ENCODE data around the gene NAALADL2. TPM values are rescaled to one million over a fixed set of nuclear protein-coding genes. Genes with fewer than 3 reads are reported as not detected.

NAALADL2 gene
- total RNA-seq, 1 donor from 2014 or later = 34.2 TPM

DNA sequence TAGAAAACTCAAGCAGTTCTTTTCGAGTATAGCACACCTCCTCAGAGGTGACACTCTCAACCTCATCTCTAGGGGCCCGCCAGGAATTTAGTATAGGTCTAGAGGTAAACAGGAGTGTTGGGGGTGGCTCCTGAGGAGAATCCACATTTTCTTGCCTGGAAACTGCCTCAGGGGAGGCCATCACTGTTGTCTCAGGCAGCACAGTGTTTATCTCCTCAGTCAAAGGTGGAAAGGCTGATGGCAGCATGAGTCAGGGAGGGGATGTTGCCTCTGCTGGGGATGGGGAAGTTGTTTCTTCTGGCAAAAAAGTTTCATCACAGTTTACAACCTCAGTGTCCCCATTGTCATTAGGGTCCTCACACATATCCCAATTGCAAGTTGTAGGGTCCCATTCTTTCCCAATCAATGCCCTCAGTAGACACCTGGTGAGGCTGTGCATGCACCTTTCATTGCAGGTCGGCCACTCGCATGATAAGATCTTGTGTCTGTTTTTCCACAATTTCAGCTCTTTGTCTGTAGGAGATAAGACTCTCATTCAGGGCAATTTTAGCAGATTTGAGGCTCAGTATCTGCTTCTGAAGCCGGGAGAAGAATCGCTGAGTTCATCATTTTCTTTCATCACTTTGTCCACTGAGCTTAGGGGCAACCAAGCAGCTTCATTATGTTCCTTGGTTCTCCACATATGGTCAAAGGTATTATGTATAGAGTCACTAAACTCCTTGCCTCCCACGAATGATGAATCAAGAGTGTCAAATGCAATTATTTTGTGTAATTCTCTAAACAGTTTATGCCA is 25.8 kb downstream of the NAALADL2 start:
- DNase-seq (ENCODE audit: low spot score) = no peak

DNA sequence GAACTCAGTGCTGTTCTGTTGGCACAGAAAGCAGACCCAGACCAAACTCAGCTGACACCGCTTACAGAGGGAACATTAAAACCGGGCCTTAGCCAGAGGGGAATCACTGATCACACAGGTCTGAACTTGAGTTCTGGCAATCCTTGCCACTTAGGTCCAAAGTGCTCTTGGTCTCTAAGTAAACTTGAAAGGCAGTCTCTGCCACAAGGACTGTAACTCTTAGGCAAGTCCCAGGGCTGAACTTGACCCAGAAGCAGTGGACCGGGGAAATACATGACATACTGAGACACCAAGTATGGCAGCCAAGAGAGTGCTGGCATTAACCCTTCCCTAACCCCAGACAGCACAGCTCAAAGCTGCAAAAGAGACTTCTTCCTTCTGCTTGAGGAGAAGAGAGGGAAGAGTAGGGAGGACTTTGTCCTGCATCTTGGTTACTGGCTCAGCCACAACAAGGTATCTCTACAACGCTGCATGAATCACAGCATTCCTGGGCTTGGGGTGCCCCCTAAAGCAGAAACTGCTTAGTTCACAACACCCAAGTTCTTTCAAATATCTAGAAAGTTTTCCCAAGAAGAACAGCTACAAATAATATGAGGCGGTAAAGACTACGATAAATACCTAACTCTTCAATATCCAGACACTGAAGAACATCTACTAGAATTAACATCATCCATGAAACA is 32.5 kb downstream of the NAALADL2 start:
- no peak for DNase-seq (ENCODE audit: low spot score)

DNA sequence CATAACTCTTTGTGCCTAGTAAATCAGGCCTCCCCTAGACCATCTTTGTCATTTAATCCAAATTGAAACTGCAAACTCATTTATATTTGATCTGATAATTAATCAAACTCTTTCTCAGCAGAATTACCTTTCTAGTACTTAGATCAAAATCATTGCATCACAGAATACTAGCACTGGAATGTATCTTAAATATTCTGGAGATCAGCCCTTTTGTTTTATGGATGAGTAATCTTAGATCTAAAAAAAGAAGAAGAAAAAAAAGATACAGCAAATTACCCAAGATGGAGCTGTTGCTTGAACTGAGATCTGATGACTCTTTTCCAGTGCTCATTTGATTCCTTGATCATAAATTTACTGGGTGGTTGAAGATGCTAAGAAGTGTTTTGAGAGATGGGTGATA is 47.9 kb downstream of the NAALADL2 start:
- DNase-seq (ENCODE audit: low spot score) = no peak

DNA sequence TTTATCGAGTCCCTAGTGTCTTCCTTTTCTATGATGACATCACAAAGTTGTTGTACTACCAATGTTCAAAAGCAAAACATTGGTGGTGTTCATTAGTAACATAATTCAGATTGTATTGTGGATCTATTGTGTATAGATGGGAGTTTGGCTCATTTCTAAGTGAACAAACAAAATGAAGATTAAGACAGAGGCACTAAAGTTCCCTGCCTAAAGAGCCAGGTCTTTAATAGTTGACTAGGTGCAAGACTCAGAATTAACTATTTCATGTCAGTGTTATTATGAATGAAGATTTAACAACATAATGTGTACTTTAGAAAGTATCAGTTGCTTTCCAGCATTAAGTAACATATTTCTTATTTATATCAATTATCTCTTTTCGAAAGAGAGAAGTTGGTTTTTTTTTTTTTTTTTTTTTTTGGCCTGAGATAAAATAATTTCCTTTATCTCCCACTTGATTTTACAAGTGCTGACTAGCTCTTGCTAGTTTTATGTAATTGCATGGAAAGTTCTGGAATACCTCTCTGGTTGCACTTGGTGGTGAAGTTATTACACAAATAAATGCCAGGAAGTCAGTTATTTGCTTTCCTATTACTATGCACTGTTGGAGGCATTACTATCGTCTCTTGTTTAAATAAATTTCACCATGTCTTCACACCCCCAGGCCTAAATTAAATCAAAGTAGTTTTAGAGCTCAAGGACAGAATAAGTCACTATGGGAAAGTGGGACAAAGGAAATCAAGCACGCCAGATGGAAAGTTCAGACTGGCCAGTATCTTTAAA is 48.7 kb downstream of the NAALADL2 start:
- DNase-seq (ENCODE audit: low spot score) = no peak

DNA sequence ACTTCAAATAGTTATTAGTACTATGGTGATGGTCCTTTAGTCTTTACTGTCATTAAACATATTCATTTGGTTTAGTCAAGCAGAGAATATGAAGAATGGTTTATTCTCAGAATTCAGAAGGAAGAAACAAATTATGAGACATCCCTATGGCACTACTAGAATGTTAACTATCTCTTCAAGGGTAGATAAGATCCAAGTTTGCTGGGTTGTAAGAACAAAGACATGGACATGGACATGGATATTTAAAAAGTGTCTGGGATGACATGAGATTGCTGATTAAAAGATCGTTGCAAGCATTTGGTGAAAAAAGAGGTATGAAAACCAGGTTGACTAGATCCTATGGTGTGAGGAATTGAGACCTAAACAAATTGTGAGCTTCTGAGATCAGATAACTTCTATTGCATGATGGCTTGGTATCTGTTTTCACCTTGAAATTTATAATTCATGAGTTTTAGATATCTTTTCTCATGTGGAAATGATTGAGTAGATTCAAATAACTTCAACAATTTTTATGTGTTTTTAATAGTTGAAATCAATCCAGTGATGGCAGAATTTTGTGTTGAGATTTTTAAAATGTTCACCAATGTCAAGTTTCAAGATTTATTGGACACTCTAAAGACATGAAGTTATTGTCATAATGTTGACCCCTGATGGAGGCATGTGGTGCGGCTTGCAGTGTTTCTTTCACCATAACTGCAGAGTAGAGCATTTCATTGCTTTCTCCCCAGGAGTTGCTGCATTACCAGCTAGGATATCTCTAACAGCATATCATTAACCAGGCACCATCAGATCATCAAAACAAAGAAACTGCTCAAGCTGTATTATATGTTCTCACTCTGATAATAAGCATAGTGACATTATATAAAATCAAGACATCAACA is 72.6 kb downstream of the NAALADL2 start:
- DNase-seq (ENCODE audit: low spot score) = no peak

DNA sequence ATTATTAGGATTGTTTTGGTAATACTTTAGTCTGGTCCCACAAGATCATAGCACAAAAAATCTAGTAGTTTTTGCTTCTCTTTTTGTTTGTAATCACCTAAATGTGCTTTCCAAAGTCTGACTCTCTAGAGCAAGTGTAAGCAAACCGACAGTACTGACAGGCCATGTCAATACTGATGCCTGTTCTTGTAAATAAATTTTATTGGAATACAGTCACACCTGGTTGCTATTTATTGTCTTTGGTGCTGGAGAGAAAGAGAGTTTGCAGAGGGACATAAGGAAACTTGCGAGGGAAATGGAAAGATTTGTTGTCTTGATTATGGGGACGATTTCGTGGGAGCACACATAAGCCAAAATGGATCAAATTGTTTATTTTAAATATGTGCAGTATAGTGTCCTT is 77.5 kb downstream of the NAALADL2 start:
- DNase-seq (ENCODE audit: low spot score) = no peak

DNA sequence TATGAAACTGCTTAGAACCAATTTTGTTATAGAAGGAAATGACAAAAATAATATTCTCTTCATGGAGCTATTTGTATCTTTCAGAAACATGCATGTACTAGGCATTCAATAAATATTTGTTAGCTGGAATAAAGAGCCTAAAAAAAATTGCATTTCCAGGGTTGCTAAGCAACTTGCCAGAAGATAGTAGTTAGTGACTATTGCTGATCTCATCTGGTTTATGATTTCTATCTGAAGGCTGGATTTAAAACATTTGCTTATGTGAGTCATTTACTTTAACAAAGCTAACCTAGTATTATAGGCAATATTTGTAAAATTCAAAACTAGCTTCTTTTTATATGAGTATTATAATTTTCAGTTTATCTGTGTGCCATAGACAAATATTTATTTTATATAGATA is 78.3 kb downstream of the NAALADL2 start:
- no peak for DNase-seq (ENCODE audit: low spot score)

DNA sequence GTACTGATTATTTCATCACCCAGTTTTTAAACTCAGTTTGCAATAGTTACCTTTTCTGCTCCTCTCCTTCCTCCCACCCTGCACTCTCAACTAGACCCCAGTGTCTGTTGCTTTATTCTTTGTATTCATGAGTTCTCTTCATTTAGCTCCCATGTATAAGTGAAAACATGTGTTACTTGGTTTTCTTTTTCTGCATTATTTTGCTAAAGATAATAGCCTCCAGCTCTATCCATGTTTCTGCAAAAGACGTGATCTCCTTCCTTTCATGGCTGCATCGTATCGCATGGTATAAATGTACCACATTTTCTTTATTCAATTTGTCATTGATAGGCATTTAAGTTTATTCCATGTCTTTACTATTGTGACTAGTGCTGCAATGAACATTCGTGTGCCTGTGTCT is 79.0 kb downstream of the NAALADL2 start:
- no peak for DNase-seq (ENCODE audit: low spot score)

DNA sequence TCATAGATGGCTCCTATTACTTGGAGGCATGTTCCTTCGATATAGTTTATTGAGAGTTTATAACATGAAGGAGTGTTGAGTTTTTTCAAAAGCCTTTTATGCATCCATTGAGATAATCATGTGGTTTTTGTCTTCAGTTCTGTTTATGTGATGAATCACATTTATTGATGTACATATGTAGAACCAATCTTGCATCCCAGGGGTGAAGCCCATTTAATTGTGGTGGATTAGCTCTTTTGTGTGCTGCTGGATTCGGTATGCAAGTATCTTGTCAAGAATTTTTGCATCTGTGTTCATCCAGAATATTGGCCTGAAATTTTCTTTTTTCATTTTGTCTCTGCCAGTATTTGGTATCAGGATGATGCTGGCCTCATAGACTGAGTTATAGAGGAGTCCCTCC is 81.0 kb downstream of the NAALADL2 start:
- DNase-seq (ENCODE audit: low spot score) = no peak

DNA sequence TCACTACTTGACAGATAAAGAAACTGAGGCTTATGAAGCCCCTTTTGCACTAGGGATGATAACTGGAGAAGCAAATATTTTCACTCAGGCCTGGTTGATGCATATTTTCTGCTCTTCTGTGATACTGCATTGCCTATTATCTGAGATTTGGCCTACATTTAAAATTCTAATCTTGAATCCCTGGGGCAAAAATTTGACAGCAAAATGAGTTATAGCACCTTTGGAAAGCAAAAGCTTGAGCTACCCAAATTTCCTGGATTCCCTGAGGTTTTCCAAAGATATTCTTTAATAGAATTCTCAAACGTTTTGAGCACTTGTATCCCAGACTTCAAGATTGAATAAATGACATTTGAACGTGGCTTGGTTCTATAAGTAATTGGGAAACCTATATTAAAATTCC is 86.1 kb downstream of the NAALADL2 start:
- DNase-seq (ENCODE audit: low spot score) = no peak

DNA sequence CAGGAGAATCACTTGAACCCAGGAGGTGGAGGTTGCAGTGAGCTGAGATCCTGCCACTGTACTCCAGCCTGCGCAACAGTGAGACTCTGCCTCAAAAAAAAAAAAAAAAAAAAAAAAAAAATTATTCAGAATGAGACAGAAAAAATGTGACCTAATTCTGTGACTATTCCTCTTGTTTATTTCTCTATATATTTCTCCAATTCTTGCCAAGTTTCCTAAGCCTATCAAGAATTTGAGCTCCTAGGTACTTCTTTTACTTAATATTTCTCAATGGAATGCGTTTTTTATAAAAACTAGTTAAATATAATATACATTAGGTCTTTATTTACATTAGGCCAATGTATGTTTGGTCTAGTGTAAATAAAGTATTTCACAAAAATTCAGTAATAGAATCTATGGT is 86.8 kb downstream of the NAALADL2 start:
- DNase-seq (ENCODE audit: low spot score) = no peak

DNA sequence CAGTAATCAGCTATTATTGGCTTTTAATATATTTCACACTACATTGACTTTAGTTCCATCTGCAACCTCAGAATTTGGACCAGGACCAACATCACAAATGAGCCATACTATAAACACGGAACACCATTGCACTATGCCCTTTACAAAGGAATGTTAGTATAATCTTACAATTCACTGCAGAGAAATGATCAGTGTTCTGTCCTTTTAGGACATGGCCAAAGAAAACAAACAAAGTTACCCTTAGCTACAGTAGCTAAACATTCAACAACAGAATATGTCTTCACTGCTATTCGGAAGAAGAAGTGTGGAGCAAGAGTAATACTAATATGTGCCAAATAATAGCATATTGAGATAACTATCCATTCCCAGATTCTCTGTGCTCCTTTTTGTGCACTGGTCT is 90.4 kb downstream of the NAALADL2 start:
- DNase-seq (ENCODE audit: low spot score) = no peak

DNA sequence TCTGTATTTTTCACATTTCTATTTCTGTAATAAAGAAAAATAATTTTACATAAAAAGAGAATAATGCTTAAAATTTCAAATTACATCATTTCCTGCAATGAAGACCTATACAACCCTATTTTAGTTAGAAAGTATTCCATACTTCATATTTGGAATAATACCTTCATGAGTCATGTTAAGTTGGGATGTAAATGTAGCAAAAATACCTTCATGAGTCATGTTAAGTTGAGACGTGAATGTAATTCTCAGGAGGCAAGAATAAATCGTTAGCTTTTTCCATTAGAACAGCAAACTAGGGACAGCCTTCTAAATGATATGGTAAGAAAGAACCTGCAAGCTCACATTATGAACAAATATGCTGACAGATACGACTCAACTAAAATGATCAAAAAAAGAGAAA is 91.9 kb downstream of the NAALADL2 start:
- DNase-seq (ENCODE audit: low spot score) = no peak

DNA sequence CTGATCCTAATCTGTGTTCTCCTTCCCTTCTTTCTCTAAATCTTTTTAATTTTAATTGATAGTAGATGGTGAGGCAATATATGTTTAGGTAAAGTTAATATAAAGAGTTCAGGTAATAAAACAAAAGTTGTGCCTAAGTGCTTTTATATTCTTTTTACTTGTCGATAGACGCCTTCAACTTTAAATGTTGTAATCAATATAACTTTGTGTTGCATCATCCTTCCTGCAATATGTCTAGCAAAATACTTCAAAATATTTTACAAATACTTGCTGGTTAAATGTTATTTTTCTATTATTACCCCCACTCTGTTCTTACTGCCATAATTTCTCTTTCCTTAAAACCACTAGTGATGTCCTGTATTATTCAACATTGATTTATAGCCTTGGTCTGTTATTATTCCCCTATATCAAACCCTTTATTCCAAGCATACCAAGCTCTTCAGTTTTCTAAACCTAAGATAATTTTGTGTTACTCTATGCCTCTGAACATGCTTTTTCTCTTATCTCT is 92.4 kb downstream of the NAALADL2 start:
- DNase-seq (ENCODE audit: low spot score) = no peak

DNA sequence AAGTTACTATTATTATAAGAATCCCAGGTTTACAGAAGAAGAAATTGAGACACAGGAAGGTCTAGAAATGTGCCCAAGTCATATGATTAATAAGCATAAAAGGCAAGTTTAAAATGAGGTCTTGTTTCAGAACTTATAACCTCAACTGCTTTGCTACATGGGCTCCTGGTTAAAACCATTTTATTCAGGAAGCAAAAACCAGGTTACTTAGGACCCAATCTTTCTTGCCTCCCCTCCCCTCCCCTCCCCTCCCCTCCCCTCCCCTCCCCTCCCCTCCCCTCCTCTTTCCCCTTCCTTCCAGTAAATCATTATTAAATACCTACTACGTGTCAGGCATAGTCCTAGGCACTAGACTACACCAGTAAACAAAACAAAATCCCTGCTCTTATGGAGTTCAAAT is 93.9 kb downstream of the NAALADL2 start:
- DNase-seq (ENCODE audit: low spot score) = no peak

DNA sequence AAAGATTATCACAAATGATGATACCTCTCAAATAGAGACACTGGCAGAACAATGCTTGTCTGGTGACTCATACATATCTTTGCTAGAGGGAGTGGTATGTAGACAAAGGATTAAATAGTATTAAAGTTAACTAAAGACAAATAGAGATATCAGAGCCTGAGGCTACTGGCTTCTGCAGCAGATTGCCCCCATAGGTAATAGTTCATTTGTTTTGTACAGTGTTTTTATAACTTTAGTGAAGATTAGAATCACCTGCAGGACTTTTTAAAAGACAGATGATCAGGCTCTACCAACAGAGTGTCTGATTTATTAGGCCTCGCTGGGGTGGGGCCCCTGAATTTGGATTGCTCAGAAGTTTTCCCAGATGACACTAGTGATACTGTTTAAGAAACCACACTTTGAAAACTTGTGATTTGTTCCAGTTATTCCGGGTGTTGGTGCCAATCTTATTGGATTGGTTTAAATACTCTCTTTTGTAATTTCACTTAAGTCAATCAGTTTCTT is 96.4 kb downstream of the NAALADL2 start:
- DNase-seq (ENCODE audit: low spot score) = no peak

DNA sequence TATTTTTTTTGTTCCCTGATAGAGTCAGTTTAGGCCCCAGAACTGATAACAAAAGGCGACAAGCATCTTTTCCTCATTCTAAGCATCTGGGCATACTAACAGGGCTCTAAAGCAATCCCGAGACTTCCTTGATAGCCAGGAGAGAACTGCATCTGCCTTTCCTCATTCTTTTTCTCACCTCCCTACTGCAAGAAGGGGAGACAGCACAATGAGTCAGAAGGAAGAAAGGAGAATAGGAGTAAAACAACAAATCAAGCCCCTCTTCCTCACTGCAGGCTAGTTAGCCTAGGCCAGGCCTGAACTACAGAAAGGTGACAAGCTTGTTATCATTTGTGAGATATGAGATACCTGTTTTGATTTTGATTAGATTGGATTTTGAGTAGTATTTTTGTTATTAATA is 97.9 kb downstream of the NAALADL2 start:
- no peak for DNase-seq (ENCODE audit: low spot score)

DNA sequence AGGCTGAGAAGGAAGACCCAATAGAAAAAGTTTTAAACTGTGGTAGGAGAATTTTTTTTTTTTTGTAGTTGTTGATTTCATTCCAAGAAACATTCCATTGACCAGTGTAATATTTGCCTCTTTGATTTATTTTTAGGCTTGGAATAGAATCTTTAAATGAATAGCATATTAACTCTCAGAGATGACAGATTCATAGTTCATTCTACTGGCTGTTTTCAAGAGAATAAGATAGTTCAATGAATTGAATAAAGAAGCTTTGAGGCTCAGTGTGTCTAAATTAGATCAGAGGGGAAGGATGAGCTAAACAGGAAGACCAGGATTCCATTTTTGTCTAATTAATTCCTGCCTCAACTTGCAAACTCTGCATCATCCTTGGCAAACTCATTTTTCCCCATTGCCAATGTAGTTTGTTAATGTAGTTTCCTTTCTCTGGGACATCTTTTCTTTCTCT is 98.4 kb downstream of the NAALADL2 start:
- no peak for DNase-seq (ENCODE audit: low spot score)

DNA sequence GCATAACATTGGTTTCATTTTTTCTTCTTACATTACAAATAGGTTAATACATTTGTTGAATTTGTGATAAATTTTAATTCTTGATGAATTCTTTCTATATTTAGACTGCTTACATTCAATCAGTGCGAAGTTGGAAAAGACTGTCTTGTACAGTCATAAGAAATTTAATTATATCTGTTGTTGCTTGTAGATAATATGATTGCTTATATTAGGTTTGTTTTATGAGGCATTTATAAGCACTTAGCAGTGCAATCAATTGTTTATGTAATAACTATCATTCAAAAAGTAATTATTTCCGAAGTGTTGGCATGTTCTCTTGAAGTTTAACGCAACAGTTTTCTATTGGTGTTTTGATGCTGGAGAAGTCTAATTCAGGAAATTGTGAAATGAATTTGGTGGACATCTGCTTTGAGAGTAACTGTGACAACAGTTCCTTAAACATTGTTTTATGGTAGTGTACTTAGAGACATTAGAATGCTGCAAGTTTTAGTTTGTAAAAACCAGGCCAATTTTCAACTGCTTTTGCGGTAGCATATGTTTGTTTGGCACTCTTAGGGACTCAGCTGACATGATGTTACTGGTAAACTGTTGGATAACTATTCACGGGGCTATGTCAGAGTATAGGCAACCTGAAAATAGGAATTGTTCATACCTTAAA is 99.7 kb downstream of the NAALADL2 start:
- no peak for DNase-seq (ENCODE audit: low spot score)

DNA sequence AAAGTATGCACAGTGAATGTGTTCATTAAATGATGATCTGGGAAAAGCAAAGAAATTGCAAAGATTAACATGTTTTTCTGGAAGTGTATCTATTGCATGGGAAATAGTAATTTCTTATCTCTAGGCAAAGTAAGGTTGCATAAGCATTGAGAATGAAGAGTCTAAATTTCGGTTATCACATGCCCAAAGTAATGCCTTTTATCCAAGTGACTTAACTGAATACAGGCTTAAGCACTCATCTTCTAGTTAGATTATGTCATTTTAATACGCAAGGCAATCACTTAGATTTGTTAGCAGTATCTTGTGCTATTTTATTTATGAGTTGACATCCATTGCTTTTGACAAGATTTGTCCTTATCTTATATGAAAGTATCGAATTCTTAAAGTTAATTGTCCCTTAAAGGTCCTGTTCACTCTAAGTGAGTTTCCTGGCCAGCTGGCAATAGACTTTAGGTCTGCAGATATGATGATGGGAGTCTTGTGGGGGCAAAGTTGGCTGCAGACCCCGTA is 100.5 kb downstream of the NAALADL2 start:
- no peak for DNase-seq (ENCODE audit: low spot score)
